Stimulated activated CD8-positive, alpha-beta memory T cell treated with anti-CD3 and anti-CD28 coated beads, Interleukin-12 subunit alpha, Interleukin-12 subunit beta, amount 100 ng/mL, for 1 hour (primary cell): ENCODE measurements around the gene TRAPPC2.

ENCODE experiments used
- DNase-seq: peaks from one replicate; pipeline ENCODE4 v3.0.0-alpha.2; 2020; ENCODE audit warnings: low read depth

The TRAPPC2 gene

DNA sequence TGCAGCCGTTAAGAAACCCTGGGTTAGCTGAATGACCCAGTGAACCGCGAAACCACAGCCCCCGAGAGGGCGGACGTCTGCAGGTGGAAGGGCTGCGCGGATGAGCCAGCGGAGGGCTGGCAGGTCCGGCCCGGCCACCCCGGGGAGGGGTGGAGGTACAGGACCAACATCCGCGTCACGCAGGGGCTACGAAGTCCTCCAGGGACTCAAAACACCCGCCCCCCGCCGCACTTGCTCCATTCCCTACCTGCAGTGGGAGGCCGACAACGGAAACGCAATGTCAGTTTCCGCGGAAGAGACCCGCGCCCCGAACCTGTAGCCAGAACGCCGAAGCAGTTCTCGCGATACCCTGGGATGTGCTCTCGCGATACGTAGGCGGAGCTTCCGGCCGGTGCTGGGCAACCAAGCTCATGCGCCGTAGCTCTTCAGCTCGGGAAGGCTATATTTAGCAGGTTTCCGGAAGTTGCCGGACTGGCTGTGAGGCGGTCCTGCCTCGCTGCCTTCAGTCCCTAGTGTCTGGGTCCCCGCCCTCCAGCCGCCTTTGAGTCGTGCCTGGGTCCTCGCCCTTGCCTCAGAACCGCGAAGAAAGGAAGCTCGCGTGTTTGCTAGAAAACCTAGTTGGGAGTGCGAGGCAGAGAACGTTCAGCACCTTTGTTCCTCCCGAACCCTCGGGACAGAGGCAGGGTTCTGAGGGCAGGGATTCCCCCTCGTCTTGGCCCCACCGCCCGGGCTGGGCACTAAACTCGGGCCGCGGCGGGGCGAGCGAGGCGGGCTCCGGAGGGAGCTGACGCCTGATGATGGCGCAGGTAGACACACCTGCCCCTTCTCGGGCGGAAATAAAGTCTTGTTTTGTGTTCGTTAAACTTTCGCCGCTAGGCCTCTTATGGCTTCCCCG, at the start of gene TRAPPC2, which contains the start of gene OFD1:
Gene TRAPPC2 (minus strand): TSS at position 343 of the 895 bp plus-strand sequence. CDS start 14,657 bp downstream, outside the sequence.
Gene OFD1 (plus strand): TSS at position 471 of the 895 bp plus-strand sequence. CDS start 324 bp downstream, at position 795.
- peak; percentile 79 for DNase-seq

DNA sequence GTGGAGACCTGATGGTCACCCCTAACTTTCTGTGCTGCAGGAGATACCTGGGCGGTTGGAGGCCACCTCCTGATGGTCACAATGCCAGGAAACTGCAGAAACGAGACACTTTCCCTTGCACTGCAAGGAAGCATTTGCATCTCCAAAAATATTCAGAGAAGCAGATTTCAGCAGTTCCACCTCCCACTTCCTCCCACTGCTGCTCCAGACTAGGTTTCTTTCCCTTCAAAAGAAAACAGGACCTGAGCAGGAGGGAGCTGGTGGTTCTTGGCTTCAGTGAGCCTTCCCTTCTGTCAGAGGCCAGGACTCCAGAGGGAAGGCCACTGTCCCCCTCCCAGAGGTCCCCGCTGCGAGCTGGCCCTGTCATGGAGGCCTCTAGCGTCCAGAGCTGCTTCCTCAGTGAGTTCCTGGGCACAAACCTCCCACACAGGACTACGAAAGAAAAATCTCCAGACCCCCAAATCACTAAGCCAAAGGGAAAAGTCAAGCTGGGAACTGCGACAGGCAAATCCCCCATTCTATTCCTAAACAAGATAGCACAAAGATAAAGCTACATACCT, 46.5 kb upstream of the TRAPPC2 start:
- DNase-seq, result no peak

DNA sequence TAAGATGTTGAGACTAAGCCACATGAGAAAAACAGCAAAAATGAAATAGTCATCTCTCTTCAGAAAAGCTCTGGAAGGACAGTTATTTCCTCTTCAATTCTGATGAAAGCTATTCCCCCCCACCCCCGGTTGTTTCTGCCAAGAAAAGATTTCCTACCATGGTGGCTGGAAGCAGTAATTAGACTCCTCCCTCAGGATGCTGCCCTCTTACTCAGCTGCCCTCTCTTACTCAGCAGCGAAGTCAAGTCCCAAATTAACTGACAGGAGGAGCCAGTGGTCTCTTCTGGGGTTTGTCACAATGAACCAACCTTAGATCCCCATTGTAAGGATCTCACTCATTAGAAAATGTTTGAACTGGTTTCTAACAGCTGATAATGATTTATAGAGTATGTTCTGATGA, 44.5 kb upstream of the TRAPPC2 start:
- DNase-seq, result no peak

DNA sequence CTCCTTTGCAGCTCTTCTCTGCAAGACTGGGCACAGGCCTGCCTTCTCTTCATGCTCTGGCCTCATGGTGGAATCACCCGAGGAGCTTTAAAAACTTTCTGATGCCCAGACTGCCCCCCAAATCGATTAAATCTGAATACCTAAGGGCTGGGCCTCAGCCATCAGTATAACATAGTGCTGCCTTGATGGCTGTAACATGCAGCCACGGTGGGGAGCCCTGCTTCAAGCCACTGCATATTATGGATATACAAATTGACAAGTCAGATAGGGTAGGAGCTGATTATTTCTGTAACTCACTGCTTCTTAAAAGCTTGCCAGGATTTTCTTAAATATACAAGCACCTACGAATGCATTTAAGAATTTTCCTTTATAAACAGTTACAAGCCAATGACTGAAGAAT, 42.0 kb upstream of the TRAPPC2 start:
- no peak for DNase-seq

DNA sequence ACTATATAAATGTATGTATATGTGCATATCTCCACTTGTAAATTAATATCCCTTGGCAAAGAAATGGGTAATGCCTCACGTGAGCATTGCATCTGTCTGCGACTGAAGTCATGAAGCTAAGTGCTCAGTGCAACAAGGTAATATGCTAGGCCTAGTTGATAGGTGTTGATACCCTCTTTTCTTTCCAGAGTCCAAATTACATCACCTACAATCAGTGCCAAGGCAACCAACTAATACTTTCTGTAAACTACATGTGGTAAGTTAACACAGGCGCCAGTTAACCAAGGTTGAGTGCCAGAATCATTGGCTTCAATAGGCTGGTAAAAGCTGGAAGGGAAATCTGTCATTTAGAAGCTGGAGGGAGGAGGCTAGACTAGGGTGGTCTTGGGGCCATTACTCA, 41.4 kb upstream of the TRAPPC2 start:
- no peak for DNase-seq

DNA sequence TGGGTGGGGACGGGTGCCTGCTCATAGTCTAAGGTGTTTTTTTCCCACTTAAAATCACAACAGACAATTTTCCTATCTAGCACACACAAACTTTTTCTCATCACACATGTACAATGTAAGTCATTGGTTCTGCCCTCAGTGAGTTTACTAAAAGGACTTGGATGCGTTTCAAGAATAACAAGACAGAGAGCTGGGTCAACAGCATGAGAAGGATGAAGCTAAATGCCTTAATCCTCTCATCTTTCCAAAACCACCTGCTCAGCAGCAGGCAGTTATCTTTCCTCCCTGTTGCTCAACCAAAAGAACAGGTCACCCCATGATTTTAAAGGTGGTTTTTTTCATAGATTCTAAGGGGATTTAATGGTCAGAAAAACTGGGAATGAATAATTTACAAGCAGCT, 40.3 kb upstream of the TRAPPC2 start:
- DNase-seq, result no peak

DNA sequence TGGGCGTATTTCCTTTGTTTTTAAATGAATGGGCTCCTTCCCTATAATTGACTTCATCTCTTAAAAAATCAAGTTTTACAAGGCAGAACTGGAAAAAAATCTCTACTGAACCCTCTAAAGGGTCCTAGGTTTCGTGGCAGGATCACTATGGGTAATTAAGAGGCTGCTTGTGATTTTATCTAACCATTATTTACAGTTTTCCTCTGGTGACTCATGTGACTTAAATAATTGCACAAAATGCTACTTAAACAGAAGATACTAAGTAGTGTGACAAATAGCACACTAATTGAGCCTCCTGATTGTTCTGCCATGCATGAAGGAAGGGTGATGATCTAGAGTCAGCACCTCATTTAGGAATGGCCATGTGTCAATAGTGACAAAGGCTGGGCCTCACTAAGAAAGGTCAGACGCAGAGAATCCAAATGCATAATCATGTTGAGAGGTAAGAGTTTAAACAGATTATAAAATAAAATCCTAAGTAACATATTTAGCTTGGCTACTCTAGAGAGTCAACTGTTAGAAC, 35.7 kb upstream of the TRAPPC2 start:
- no peak for DNase-seq

DNA sequence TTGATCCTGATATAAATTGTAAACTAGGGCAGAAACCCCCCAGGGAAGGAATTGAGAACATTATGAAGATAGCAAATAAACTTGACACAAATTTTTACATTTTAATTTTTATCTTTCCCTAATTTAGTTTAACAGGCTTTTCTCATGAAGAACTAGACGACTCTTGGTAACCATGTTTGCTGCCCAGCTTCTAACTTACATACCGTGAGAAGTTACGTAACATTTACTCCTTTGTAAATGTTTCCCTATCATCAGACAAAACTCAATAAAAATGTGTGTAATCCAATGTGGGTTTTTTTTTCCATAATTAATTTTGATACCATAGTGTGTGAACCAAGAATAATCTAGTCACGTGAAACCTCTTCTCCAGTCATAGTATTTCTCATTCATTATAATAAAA, 34.5 kb upstream of the TRAPPC2 start:
- no peak for DNase-seq

DNA sequence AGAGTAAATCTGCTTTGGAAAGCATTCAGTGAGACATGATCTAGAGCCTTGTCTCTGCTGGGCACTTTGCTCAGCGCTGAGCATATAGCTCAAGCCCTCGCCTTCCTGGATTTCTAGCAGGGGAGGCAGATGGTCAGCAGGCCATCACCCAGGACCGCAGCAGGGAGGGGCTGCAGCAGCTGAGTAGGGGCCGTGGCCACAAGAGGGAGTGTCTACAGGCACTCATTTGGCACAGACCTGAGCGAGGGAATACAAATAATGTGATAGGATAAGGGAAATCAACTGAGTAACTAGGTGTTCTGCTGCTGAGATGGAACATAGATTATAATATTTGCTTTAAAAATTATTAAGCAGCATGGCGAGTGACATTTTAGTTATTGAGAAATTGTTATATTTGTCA, 30.3 kb upstream of the TRAPPC2 start:
- DNase-seq, result no peak

DNA sequence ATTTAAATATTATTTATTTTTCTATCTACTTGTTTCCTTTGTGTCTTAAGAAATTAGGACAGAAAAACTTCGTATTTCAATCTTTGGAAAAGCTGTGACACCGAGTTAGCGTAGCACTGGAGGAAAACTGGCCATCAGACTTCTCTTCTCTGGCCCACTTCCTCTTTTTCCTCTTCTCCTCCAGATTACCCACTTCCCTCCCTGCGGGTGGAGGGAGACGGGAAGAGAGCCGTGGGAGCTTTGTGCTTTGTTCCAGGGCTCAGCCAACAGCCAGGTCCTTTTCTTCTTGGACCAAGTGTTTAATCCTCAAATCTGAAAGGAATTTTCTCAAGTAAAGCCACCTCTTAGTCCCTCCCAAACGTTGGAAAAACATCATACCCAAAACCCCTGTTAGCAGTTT, 29.9 kb upstream of the TRAPPC2 start:
- DNase-seq, result no peak

DNA sequence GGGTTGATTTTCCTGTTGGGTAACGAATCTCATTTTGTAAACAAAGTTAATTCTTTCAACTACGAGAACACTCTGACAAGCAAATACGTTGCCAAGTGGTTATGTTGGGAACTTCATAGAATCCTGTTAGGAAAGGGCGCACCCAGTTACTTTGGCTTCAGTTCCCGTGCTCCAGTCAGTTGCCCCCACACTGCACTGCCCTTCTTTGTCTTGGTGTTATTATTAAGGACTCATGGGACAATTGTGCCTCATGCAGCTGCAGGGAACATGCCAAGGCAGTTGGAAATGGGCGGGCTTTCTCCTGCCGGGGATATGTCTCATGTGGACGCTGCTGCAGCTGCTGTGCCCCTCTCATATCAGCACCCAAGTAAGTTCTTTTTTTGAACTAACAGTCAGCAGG, 29.1 kb upstream of the TRAPPC2 start:
- no peak for DNase-seq

DNA sequence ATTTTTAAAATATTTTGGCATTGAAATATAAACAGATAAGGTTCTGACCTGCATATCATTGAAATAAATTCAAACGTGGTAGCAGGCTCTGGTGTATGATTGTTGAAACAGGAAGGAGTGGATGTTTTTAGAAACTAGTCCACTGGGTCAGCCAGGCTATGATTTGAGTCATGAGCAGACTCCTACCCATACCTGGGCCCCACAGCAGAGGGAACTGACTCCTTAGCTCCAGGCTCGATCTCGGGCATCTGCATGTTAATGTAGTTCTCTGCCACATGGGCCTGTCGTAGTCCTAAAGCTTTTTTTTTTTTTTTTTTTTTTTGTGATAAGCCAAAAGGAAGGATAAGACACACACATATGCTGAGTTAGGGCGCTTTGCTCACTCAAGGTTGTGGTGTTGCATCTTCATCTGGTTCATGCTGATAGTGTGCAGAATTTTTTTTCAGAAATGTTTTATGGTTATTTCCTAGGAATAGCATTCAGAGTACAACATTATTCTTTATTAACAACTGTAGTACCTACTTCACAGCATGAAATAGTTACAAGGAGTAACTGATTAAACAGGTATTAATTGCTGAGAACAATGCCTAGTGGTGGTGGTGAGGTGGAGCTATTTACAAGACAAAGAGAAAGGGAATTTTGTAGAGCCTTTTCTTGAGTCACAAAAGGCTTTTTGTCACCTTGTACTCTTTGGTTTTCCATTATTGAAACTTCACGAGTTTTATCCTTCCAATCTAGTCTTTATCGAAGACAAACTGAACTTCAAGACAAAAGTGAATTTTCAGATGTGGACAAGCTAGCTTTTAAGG, 27.4 kb upstream of the TRAPPC2 start:
- DNase-seq, result no peak

DNA sequence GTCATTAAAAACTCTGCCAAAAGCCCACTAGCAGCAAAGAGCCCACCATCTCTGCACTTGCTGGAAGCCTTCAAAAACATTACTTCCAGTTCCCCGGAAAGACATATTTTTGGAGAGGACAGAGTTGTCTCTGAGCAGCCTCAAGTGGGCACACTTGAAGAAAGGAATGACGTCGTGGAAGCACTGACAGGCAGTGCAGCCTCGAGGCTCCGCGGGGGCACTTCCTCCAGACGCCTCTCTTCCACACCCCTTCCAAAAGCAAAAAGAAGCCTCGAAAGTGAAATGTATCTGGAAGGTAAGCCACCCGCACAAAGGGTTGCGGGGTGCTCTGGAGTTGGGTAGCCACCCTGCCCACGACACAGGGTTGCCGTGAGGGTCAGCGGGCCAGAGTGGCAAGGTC, 26.0 kb upstream of the TRAPPC2 start:
- no peak for DNase-seq

DNA sequence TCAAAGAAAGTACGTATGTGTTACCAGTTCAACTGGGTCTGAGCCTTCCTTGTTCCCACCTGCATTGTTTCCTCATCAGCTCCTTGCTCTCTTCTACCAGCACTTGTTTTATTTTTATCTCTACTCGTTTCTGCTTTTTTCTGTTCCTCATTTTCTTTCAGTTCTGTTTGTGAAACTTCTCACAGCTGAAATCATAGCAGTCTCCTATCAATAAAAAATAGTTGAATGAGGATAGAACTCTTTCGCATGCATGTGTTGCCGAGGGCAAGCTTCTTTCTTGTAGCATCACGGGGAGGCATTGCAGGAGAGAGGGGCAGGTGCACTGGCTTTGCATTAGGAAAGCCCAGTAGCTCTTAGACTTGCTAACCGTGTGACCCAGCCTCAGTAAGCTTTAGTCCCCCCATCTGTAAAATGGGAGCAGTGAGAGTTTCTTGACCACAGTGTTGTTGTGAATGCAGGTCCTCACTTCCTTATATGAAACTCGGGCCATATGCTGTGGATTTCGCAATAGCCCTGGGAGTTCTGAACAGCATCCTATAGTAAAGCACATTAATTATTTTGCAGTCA, 24.8 kb upstream of the TRAPPC2 start:
- DNase-seq, result no peak

DNA sequence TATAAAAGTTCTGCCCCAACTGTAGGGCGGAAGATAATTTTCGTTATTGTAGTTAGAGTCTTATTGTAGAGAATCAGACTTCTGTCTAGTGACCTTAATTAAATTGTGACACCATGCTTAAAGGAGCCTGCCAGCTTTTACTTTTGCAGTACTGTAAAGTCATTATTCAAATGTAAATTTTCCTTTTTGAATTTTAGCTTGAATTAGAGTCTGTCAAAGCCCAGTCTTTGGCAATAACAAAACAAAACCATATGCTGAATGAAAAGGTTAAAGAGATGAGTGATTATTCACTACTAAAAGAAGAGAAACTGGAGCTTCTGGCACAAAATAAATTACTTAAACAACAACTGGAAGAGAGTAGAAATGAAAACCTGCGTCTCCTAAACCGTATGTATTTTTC, 22.0 kb upstream of the TRAPPC2 start:
- DNase-seq, result no peak

DNA sequence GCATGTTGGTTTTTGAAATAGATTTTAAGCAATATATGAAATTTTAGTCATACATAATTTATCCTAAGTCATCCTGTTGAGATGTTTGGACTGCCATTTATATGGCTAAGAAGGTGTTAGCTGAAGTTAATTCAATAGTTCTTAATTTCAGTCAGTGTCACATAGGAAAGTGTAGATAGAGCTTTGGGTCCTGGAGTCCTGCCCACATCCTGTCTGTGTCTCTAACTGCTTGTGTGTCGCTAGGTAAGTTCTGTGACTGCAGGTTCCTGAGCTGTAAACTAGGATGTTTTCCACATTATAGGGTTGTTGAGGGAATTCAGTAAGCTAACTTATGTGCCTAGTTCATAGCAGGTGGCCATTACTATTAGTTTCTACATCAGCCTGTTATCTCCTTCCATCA, 20.8 kb upstream of the TRAPPC2 start:
- no peak for DNase-seq

DNA sequence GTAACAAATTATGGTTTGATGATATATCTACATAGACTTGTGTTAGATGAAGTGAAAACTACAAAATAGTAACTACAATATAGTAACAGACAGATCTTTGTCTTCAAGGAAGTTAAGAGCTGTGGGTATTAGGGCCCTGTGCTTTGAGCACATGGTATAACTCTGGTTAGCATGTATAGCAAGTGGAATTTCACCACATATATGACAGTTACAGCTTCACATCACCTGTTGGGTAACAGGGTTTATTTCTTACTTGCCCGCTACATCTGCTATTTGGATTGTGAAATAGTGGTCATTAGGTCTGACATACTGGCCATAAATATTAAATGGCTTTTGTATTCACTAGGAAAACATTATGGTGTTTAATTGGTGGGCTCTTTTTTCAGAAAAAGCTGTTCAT, 20.3 kb upstream of the TRAPPC2 start:
- DNase-seq, result no peak

DNA sequence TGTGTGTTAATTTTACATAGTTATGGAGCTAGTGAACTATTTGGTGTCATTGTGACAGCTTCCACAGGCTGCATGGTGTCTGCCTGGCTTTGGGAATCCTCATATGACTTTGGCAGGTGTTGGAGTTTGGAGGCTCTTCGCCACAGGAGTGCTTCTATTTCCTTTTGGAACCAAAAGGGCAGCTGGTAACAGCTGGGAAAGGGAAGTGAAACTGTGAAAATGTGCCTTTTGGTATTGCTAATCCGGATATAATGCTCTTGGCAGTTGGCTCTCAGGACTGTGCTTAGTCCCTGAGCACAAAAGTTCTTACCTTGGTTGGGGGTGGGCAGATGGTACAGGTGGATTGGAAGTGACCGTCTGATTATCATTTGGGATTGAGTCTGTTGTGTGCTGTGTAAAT, 18.2 kb upstream of the TRAPPC2 start:
- DNase-seq, result no peak

DNA sequence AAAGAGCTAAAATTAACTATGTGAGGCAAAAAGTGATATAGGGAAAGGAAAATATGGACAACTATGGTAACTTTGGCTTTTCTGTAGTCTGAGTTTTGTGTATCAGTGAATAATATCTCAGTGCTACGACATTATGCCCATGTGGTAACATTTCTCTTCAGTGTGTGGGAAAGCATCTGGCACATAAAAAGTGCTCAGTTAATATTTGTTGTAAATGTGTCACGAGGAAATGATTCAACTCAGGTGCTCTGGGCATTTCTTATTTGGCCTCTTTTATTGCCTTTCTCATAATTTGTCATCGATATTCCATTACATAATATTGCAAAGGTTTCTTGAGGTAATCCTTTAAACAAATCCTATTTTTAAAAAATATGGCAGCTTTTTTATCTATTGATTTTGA, 17.7 kb upstream of the TRAPPC2 start:
- DNase-seq, result no peak

DNA sequence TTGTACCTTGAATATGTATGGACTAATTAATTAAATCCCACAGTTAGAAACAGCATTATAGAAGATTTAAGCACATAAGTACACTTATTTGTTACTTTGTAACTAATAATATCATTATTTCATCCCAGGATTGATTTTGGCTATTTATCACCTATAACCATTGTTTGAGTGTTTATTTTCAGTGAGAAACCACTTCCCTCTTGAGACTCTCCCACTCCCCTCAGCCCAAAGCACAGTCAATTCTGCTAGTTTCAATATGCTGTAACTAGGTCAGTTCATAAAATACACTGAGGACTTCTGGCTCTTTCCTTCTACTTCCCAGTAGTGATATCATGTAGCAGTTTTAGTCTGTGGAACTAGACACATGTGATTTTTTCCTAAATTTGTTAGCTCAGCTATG, 16.4 kb upstream of the TRAPPC2 start:
- no peak for DNase-seq

DNA sequence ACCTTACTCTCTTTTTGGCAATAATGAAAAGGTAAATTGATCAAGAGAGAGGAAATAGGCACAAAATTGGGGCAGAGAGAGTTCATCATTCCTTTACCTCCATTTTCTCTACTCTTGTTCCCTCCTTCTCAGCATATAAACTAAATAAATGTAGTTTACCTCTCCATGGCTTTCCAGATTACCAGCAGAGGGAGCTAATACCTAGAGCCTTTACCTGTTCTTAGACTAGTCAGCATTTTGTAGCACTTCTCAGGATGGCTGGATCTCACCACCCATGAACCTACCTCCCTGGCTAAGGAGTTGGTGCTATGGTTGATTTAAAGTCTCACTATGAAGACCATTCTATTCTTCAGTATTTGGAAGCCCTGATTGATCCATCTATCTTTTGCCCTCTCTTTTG, 15.8 kb upstream of the TRAPPC2 start:
- DNase-seq, result no peak

DNA sequence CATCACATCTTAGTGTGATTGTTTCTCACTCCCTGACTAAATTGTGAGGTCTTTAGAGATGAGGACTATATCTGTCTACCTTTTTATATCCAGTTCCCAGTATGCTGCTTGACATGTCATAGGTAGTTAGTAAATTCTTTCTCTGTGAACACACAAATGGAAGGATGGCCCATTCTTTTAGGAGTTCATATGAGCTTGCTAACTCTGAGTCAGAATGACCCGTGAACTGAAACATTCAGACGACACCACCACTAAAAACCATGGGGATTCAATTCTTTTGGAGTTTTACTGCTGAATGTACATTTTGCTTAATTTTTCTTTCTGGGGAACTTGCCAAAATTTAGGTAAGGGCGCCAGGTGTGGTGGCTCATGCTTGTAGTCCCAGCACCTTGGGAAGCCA, 14.1 kb upstream of the TRAPPC2 start:
- no peak for DNase-seq
